Measurements from ENCODE around the gene RNF225. TPM values are rescaled to one million over a fixed set of nuclear protein-coding genes. Genes with fewer than 3 reads are reported as not detected.

The RNF225 gene
- total and polyA plus RNA-seq, 2 donors (not counting 1 experiment from before 2014, with no cell fraction given): 0.49 TPM; not detected in 1

- peak overlapping the region; percentile 58 to 93 (median 83) for H3K4me3 ChIP-seq (ENCODE audit: control extremely low read depth in 1 of 5, extremely low read depth in 1 of 5, insufficient read depth in 1 of 5, low read depth in 2 of 5, low read length in 4 of 5)
Observed at GRCh38 chr19:58407658-58408151, 12.2 kb downstream of the RNF225 start.

More at GRCh38 chr19:58407658-58408151, 12.2 kb downstream of the RNF225 start:
- Histone ChIP-seq H3K27me3 (replicated peaks in 1 of 4; ENCODE audit: control extremely low read depth in 1 of 4, control insufficient read depth in 3 of 4, insufficient read depth in 4 of 4, low read length in 3 of 4) (no peaks in the 10 kb centered on the region), H3K79me2 (ENCODE audit: control insufficient read depth, insufficient read depth, low read length) (peaks cover 5% of the 10 kb centered on the region), H3K4me2 (replicated peaks; ENCODE audit: low read depth, low read length, poor library complexity, severe bottlenecking) (peak overlapping the region; percentile 85), H4K20me1 (ENCODE audit: control insufficient read depth, insufficient read depth, low read length, poor library complexity, severe bottlenecking) (no peaks in the 10 kb centered on the region), H2AFZ (ENCODE audit: insufficient read depth, low read depth, low read length, poor library complexity, severe bottlenecking) (peak overlapping the region; percentile 81), H3K9ac (ENCODE audit: low read length) (peak overlapping the region; percentile 91), H3K36me3 (replicated peaks in 1 of 2; ENCODE audit: control extremely low read depth in 1 of 2, control insufficient read depth in 1 of 2, extremely low read depth in 1 of 2, insufficient read depth in 2 of 2, low read length in 1 of 2) (no peaks in the 10 kb centered on the region), H3K9me3 (ENCODE audit: control extremely low read depth in 1 of 3, control insufficient read depth in 2 of 3, insufficient read depth in 1 of 3, low read length in 2 of 3) (peaks cover 0 to 3% (median 0%) of the 10 kb centered on the region in 3 donors), H3K27ac (ENCODE audit: low read length in 2 of 2) (peak overlapping the region; percentile 82 to 93), H3K4me1 (ENCODE audit: control insufficient read depth in 2 of 2, insufficient read depth in 2 of 2, low read length in 2 of 2) (peaks cover 11 to 20% of the 10 kb centered on the region in 2 donors)
- intact Hi-C loops (cut with micrococcal nuclease): loop anchor here (1.0 to 5.0 kb wide), 12 partner anchors 26 to 225 kb away; partner anchors contain the start of genes ERVK3-1, MZF1, ZNF132 and ZNF274
- no peaks in the 10 kb centered on the region for H3K9me3 Mint-ChIP-seq (ENCODE audit: insufficient read depth)
- CTCF ChIA-PET: interaction anchor here (1.2 to 1.8 kb wide), 2 partner anchors 45 to 112 kb away, joined by 4 to 6 read pairs; partner anchors contain the start of genes ZBTB45 and ZNF497
- POLR2A ChIA-PET: interaction anchor here (1.0 to 1.9 kb wide), 2 partner anchors 32 to 45 kb away, joined by 5 to 9 read pairs; partner anchors contain the start of genes ZNF132 and ZNF497
- peaks cover 33% of the 10 kb centered on the region for H3K4me1 Mint-ChIP-seq
- H3K4me3 Mint-ChIP-seq: peak overlapping the region; percentile 97
- TF ChIP-seq, protein P1, sequence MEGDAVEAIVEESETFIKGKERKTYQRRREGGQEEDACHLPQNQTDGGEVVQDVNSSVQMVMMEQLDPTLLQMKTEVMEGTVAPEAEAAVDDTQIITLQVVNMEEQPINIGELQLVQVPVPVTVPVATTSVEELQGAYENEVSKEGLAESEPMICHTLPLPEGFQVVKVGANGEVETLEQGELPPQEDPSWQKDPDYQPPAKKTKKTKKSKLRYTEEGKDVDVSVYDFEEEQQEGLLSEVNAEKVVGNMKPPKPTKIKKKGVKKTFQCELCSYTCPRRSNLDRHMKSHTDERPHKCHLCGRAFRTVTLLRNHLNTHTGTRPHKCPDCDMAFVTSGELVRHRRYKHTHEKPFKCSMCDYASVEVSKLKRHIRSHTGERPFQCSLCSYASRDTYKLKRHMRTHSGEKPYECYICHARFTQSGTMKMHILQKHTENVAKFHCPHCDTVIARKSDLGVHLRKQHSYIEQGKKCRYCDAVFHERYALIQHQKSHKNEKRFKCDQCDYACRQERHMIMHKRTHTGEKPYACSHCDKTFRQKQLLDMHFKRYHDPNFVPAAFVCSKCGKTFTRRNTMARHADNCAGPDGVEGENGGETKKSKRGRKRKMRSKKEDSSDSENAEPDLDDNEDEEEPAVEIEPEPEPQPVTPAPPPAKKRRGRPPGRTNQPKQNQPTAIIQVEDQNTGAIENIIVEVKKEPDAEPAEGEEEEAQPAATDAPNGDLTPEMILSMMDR (IDR thresholded peaks at IDR 0.05): no peak
- TF ChIP-seq EZH2 (IDR thresholded peaks at IDR 0.05; ENCODE audit: borderline replicate concordance, insufficient read depth, low read depth, low read length, poor library complexity, severe bottlenecking): no peak
- H3K27me3 Mint-ChIP-seq: no peaks in the 10 kb centered on the region
- no peak for ATAC-seq (ENCODE audit: low read depth)
- WGBS (ENCODE audit: insufficient coverage): 30% methylated on average over 22 of the region's 22 CpGs
- no peak for DNase-seq
- H3K27ac Mint-ChIP-seq: peak overlapping the region; percentile 98

Data from B cell (primary cell).